ENCODE results near the gene TSGA10IP. TPM values are rescaled to one million over a fixed set of nuclear protein-coding genes. Genes with fewer than 3 reads are reported as not detected.

TSGA10IP gene
- total RNA-seq, 1 experiment from 2014 or later: 3.4 TPM

GRCh38 chr11:65958774-65959420, 13.6 kb downstream of the TSGA10IP start (continued):
- no peak for TF ChIP-seq IRF2 (CRISPR knock-in tag; IDR thresholded peaks at IDR 0.05; ENCODE audit: borderline replicate concordance, low read depth)

GRCh38 chr11:65960824-65961266, 15.6 kb downstream of the TSGA10IP start:
- ChIA-PET CTCF (interaction anchor here (1.1 to 1.2 kb wide), 2 partner anchors 84 to 101 kb away, joined by 3 read pairs; partner anchors contain the start of gene MUS81), POLR2A (interaction anchor here (1.1 kb wide), 1 partner anchor 15 kb away, joined by 3 read pairs; the partner anchor contains the start of gene TSGA10IP)
- peaks cover 3% of the 10 kb centered on the region; the same call in 1 of the 2 replicates for H3K27me3 Mint-ChIP-seq (ENCODE audit: low read depth)
- peak overlapping the region; percentile 98 for H3K27ac Mint-ChIP-seq
- ATAC-seq (no peak; the same call in 1 of the 2 replicates), DNase-seq (ENCODE audit: low spot score) (no peak)
- peak overlapping the region; percentile 91 for H3K4me3 Mint-ChIP-seq
- TF ChIP-seq ATF1 (CRISPR knock-in tag; IDR thresholded peaks at IDR 0.05) (no peak), ZNF121 (CRISPR knock-in tag; IDR thresholded peaks at IDR 0.05) (peak; percentile 64; the same call in 1 of the 2 replicates), NFATC4 (CRISPR knock-in tag; IDR thresholded peaks at IDR 0.05) (0 out of 2 replicates have a peak, but pooled peaks have one; percentile 12)
- H3K4me1 Mint-ChIP-seq: peaks cover 21% of the 10 kb centered on the region
- no peaks in the 10 kb centered on the region for H3K9me3 Mint-ChIP-seq
- peaks cover 19% of the 10 kb centered on the region for H3K36me3 Mint-ChIP-seq

- ATAC-seq (peak; percentile 90), DNase-seq (ENCODE audit: low spot score) (peak; percentile 96)
- peaks cover 3% of the 10 kb centered on the region; the same call in 1 of the 2 replicates for H3K27me3 Mint-ChIP-seq (ENCODE audit: low read depth)
- no peaks in the 10 kb centered on the region for H3K9me3 Mint-ChIP-seq
- peak within 1 kb of the TSS; percentile 91 for H3K4me3 Mint-ChIP-seq
- POLR2A ChIA-PET: interaction anchor here (1.1 kb wide), 1 partner anchor 16 kb away, joined by 3 read pairs; the partner anchor contains the start of gene TSGA10IP
- H3K4me1 Mint-ChIP-seq: peaks cover 21% of the 10 kb centered on the region
- peaks cover 24% of the 10 kb centered on the region for H3K36me3 Mint-ChIP-seq
- peak within 1 kb of the TSS; percentile 98 for H3K27ac Mint-ChIP-seq
- CTCF ChIA-PET: interaction anchor here (0.8 to 1.1 kb wide), 2 partner anchors 29 to 84 kb away, joined by 3 read pairs; no protein-coding TSS in a partner anchor
- no peak for TF ChIP-seq NR3C1 (CRISPR knock-in tag; conservative IDR thresholded peaks at IDR 0.05; ENCODE audit: low read depth)
- TF ChIP-seq NFE2L1 (CRISPR knock-in tag; IDR thresholded peaks at IDR 0.05): no peak
- no peak for TF ChIP-seq ELF4 (CRISPR knock-in tag; IDR thresholded peaks at IDR 0.05; ENCODE audit: low read depth)
- peak; percentile 83 for TF ChIP-seq SP1 (CRISPR knock-in tag; conservative IDR thresholded peaks at IDR 0.05)
- TF ChIP-seq NFATC4 (CRISPR knock-in tag; IDR thresholded peaks at IDR 0.05): no peak
- TF ChIP-seq HMGA2 (CRISPR knock-in tag; IDR thresholded peaks at IDR 0.05): no peak
- peak; percentile 68 for TF ChIP-seq MAX (CRISPR knock-in tag; IDR thresholded peaks at IDR 0.05)
- TF ChIP-seq GABPB1 (CRISPR knock-in tag; IDR thresholded peaks at IDR 0.05): peak; percentile 82
- 0 out of 2 replicates have a peak, but pooled peaks have one; percentile 50 for TF ChIP-seq E2F1 (CRISPR knock-in tag; IDR thresholded peaks at IDR 0.05)
- no peak for TF ChIP-seq GTF2I (CRISPR knock-in tag; conservative IDR thresholded peaks at IDR 0.05)
- TF ChIP-seq KAT7 (CRISPR knock-in tag; IDR thresholded peaks at IDR 0.05; ENCODE audit: borderline replicate concordance): 0 out of 2 replicates have a peak, but pooled peaks have one; percentile 88
- peak; percentile 42; the same call in 1 of the 2 replicates for TF ChIP-seq PRDM15 (CRISPR knock-in tag; IDR thresholded peaks at IDR 0.05)
- TF ChIP-seq HMGXB4 (CRISPR knock-in tag; IDR thresholded peaks at IDR 0.05): peak; percentile 84
- TF ChIP-seq SMAD4 (CRISPR knock-in tag; IDR thresholded peaks at IDR 0.05): 0 out of 2 replicates have a peak, but pooled peaks have one; percentile 17
- TF ChIP-seq TEAD1 (CRISPR knock-in tag; IDR thresholded peaks at IDR 0.05): 0 out of 2 replicates have a peak, but pooled peaks have one; percentile 43
- no peak; the same call in 1 of the 2 replicates for TF ChIP-seq RELA (CRISPR knock-in tag; IDR thresholded peaks at IDR 0.05; ENCODE audit: borderline replicate concordance)
- 0 out of 2 replicates have a peak, but pooled peaks have one; percentile 59 for TF ChIP-seq JUN (CRISPR knock-in tag; IDR thresholded peaks at IDR 0.05)
- TF ChIP-seq ETV6 (CRISPR knock-in tag; IDR thresholded peaks at IDR 0.05): peak; percentile 60; the same call in 1 of the 2 replicates
- TF ChIP-seq ESRRA (CRISPR knock-in tag; IDR thresholded peaks at IDR 0.05; ENCODE audit: borderline replicate concordance): peak; percentile 75; the same call in 1 of the 2 replicates
- TF ChIP-seq NR2C2 (CRISPR knock-in tag; IDR thresholded peaks at IDR 0.05): peak; percentile 95
- peak; percentile 88 for TF ChIP-seq CREM (CRISPR knock-in tag; IDR thresholded peaks at IDR 0.05)
- peak; percentile 99 for TF ChIP-seq FOXK1 (CRISPR knock-in tag; IDR thresholded peaks at IDR 0.05)
Measured at GRCh38 chr11:65961267-65962140, 16.2 kb downstream of the TSGA10IP start, which contains the start of gene SART1. TSS of gene SART1 (plus strand) at chr11:65961734. CDS start at chr11:65961781, 47 bp downstream.
